Measurements from ENCODE around the gene P2RY6.

Gene P2RY6

GRCh38 chr11:73237471-73238290, 34.5 kb upstream of the P2RY6 start:
- no peak for DNase-seq (ENCODE audit: low spot score)

- no peak for DNase-seq (ENCODE audit: low spot score)
These were observed 33.0 kb upstream of the P2RY6 start for GRCh38 chr11:73239111-73239521.

GRCh38 chr11:73239571-73240189, 32.5 kb upstream of the P2RY6 start:
- DNase-seq (ENCODE audit: low spot score): no peak

- peak; percentile 58 for DNase-seq (ENCODE audit: low spot score)
These were observed 31.9 kb upstream of the P2RY6 start for GRCh38 chr11:73240190-73240781.

GRCh38 chr11:73241300-73241699, 30.8 kb upstream of the P2RY6 start:
- DNase-seq (ENCODE audit: low spot score): no peak

- DNase-seq (ENCODE audit: low spot score): peak; percentile 88
These were observed 29.7 kb upstream of the P2RY6 start for GRCh38 chr11:73242251-73243092.

GRCh38 chr11:73243093-73243485, 29.0 kb upstream of the P2RY6 start:
- no peak for DNase-seq (ENCODE audit: low spot score)

GRCh38 chr11:73244589-73245240, 27.4 kb upstream of the P2RY6 start:
- no peak for DNase-seq (ENCODE audit: low spot score)

- DNase-seq (ENCODE audit: low spot score): no peak
These were observed 26.7 kb upstream of the P2RY6 start for GRCh38 chr11:73245461-73245860.

GRCh38 chr11:73246303-73246702, 25.8 kb upstream of the P2RY6 start:
- DNase-seq (ENCODE audit: low spot score): no peak

GRCh38 chr11:73248526-73249185, 23.5 kb upstream of the P2RY6 start:
- no peak for DNase-seq (ENCODE audit: low spot score)

GRCh38 chr11:73249304-73249703, 22.8 kb upstream of the P2RY6 start:
- DNase-seq (ENCODE audit: low spot score): no peak

- DNase-seq (ENCODE audit: low spot score): no peak
These were observed 22.0 kb upstream of the P2RY6 start for GRCh38 chr11:73249853-73250783.

GRCh38 chr11:73252577-73253191, 19.5 kb upstream of the P2RY6 start:
- no peak for DNase-seq (ENCODE audit: low spot score)

GRCh38 chr11:73257342-73258103, 14.6 kb upstream of the P2RY6 start:
- DNase-seq (ENCODE audit: low spot score): peak; percentile 85

GRCh38 chr11:73258104-73259035, 13.8 kb upstream of the P2RY6 start:
- DNase-seq (ENCODE audit: low spot score): no peak

- no peak for DNase-seq (ENCODE audit: low spot score)
These were observed 12.6 kb upstream of the P2RY6 start for GRCh38 chr11:73259406-73260126.

All from AG08396 (cell line).